DMS153 treated with DMSO at 0.1 percent for 48 hours (cell line): ENCODE measurements around the gene CKLF.
"Not testable (repeated sequence)": the region's sequence is repeated elsewhere in the genome, so short reads cannot be mapped to it uniquely, and the experiment has no call there.

ENCODE experiments used
- DNase-seq: peaks from one replicate; lab custom pipeline; 2025; ENCODE audit not compliant: unreplicated experiment; lab: John Stamatoyannopoulos, UW

Gene CKLF, protein sequence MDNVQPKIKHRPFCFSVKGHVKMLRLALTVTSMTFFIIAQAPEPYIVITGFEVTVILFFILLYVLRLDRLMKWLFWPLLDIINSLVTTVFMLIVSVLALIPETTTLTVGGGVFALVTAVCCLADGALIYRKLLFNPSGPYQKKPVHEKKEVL

DNA sequence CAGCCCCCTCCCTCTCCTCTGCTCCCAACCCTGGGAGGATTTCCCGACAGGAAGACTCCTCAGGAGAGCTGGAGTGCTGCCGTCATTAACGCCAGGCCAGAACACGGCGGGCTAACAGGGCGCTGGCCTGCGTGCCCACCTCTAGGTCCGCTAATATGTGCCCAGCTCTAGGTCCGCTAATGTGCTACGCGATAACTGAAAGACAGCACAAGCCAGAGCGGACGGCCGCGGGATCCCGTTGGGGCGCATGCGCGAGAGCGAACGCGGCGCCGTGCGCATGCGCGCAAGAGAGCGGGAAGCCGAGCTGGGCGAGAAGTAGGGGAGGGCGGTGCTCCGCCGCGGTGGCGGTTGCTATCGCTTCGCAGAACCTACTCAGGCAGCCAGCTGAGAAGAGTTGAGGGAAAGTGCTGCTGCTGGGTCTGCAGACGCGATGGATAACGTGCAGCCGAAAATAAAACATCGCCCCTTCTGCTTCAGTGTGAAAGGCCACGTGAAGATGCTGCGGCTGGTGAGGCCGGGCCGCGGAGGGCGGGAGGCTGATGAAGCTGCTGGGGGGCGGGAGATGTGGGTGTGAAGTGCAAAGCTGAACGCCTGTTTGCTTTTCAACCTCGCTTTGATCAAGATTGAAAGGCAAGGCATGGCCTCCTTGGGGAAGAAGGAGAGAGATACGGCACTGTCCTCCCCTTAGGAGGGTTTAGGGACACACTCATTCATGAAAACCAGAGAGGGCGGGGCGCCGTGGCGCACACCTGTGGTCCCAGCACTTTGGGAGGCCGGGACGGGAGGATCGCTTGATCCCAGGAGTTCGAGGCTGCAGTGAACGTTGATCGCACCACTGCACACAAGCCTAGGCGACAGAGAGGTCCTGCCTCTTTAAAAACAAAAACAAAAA lies at the start of gene CKLF:
Gene CKLF (plus strand): TSS at position 291 of the 892 bp plus-strand sequence. CDS start 140 bp downstream, at position 431.
- DNase-seq: peak; percentile 82

DNA sequence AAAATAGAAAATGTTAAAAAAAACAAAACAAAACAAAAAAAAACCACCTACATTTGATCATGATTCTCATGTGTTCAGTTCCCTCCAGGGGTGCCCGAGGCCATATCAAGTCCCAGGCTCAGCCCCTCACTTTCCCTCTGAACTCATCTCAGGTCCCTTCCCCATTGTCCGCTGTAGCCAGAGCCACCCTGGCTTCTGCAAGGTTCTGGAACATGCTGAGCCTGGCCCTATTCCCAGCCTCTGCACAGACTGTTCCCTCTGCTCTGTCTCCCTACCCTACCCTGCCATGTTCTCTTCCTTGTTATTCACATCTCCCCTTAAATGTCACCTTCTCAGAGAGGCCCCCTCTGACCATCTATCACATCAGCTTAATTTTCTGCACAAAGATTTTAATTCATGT lies 49.3 kb upstream of the CKLF start:
- no peak for DNase-seq

GRCh38 chr16:66503612-66504011 lies 48.8 kb upstream of the CKLF start:
- DNase-seq: no peak

- DNase-seq: no peak
Observed at GRCh38 chr16:66507731-66508239, 44.6 kb upstream of the CKLF start.

GRCh38 chr16:66508248-66508913 lies 44.0 kb upstream of the CKLF start:
- DNase-seq: no peak

- no peak for DNase-seq
Observed at GRCh38 chr16:66508914-66509496, 43.4 kb upstream of the CKLF start.

- no peak for DNase-seq
Observed at GRCh38 chr16:66509576-66509975, 42.8 kb upstream of the CKLF start.

GRCh38 chr16:66510298-66510697 lies 42.1 kb upstream of the CKLF start:
- no peak for DNase-seq

DNA sequence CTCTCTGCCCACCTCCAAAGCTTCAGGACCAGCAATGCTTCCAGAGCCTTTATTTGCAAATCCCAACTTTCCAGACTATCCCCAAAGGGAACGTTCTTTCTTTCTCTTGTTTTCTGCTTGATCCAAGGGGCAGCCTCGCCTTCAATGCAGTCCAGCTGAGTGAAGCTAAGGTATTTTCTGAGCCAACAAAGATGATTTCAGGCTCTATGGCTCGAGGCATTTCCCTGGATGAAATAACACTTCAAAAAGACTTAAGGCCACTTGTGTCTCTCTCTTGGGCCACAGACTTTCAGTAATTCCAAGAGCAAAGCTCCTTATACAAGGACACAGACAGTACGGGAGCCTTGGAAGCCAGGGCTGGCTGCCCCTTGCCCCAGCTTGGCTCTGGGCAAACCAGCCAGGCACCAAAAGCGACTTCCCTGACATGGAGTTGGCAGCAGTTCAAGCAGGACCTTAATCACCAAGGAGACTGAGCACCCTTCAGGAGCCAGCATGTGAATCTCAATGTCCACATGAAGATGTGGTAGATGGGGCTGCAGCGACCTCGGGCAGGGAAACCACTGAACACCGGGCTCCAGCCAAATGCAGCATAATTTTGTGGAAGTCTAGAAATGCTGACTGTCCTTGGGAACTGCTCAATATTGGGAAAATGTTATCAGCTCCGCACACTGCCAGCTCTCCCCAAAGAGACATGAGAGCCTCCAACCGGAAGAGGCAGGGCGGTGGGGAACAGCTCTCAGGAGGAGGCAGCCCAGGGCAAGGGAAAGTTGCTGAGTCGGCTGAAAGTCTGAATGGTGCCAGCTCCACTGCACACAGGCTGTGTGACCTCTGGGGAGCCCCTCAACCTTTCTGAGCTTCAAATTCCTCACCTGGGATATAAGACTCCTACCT lies 41.4 kb upstream of the CKLF start:
- DNase-seq: peak; percentile 11

GRCh38 chr16:66511602-66512271 lies 40.6 kb upstream of the CKLF start:
- no peak for DNase-seq

GRCh38 chr16:66512272-66513110 lies 39.9 kb upstream of the CKLF start:
- no peak for DNase-seq

DNA sequence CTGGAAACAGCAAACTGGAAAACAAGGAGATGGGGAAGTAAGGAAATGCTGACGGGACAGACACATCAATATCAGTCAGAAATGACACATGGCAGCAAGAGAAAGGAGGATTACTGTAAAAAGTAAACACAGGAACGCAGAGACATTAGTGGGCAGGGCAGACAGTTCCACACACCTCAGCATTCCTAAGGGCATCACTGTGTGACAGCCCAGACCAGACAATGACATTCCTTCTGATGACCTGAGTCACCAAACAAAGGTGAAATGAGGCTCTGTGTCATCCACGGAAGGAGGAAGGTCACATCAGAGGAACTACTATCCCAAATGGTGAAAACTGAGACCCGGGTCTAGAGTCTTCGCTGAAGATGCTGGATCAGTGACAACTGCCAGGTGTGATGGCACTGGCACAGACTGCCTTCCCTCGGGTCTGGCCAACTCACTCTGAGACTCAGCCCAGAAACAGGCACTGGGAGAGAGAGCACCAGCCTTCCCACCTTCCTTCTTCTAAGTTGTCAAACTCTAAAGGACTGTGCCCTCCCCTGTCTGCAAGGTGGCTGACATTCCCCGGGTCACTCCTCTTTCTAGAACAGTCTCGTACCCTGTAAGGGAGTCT lies 39.2 kb upstream of the CKLF start:
- DNase-seq: no peak

- DNase-seq: not testable (repeated sequence)
Observed at GRCh38 chr16:66514391-66514790, 38.0 kb upstream of the CKLF start.

GRCh38 chr16:66514980-66515595 lies 37.3 kb upstream of the CKLF start:
- not testable (repeated sequence) for DNase-seq

- no peak for DNase-seq
Observed at GRCh38 chr16:66515596-66516508, 36.5 kb upstream of the CKLF start.

DNA sequence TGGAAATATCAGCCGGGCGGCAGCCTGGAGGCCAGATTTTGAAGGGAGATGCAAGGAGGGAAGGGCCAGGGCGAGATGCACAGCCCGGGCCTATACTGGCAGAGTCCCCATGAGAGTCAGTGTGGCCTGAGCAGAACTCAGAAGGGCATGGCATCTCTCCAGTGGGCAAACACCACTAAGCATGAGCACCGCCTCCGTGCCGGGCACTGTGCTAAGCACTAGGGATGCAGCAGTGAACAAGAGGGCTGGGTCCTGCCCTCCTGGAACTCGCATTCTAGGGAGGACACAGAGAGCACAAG lies 35.9 kb upstream of the CKLF start:
- no peak for DNase-seq
